H1 (cell line): Measurements from ENCODE around the gene NOSIP. TPM values are rescaled to one million over a fixed set of nuclear protein-coding genes. Genes with fewer than 3 reads are reported as not detected.

Experiments used
- CTCF ChIA-PET: fragments of 300-600 bp; sonication (Branson Sonifier 250); formaldehyde crosslinking; loops from one replicate; lab custom pipeline; 2021; ENCODE audit not compliant: partially characterized antibody; lab: Charles Lee
- POLR2A ChIA-PET: fragments of 300-600 bp; sonication (Branson Sonifier 250); formaldehyde crosslinking; loops from one replicate; lab custom pipeline; 2021; ENCODE audit warnings: inconsistent platforms; ENCODE audit not compliant: partially characterized antibody; lab: Charles Lee
- DNase-seq, 2 experiments: peaks; one replicate each; pipeline versions ENCODE4 v3.0.0 to v3.0.0-alpha.2; 2010 to 2022; ENCODE audit warnings: low spot score in 2 of 2, low read depth in 1 of 2, mixed read lengths in 1 of 2
- FAIRE-seq: peaks from 2 replicates; lab custom pipeline; 2011; peaks lifted over from hg19 to GRCh38; lab: Jason Lieb, UNC
- H2AFZ ChIP-seq: 2 replicates; pipeline ENCODE4 v1.8.1; 2012; ENCODE audit warnings: low read length, inconsistent platforms
- H2AK5ac ChIP-seq: 2 replicates; pipeline ENCODE4 v1.6.1; 2013; ENCODE audit warnings: low read depth, low read length
- H2BK120ac ChIP-seq: replicated peaks from 2 replicates; pipeline ENCODE3; 2013; ENCODE audit warnings: low read depth, low read length, inconsistent platforms
- H2BK12ac ChIP-seq: 2 replicates; pipeline ENCODE4 v1.6.1; 2013; ENCODE audit warnings: low read depth, low read length
- H2BK15ac ChIP-seq: 2 replicates; pipeline ENCODE4 v1.6.1; 2013; ENCODE audit warnings: low read length
- H2BK20ac ChIP-seq: 2 replicates; pipeline ENCODE4 v1.6.1; 2013; ENCODE audit warnings: low read length
- H2BK5ac ChIP-seq: 2 replicates; pipeline ENCODE4 v1.6.1; 2013; ENCODE audit warnings: low read depth, low read length
- H3K14ac ChIP-seq: 2 replicates; pipeline ENCODE4 v1.6.1; 2013; ENCODE audit warnings: inconsistent platforms; ENCODE audit not compliant: insufficient read length
- H3K18ac ChIP-seq: 2 replicates; pipeline ENCODE4 v1.6.1; 2013; ENCODE audit warnings: low read length; ENCODE audit errors: extremely low read depth
- H3K23ac ChIP-seq: 2 replicates; pipeline ENCODE4 v1.6.1; 2013; ENCODE audit warnings: inconsistent platforms; ENCODE audit not compliant: insufficient read length
- H3K23me2 ChIP-seq: 2 replicates; pipeline ENCODE4 v1.6.1; 2013; ENCODE audit warnings: low read depth, low read length
- H3K27ac ChIP-seq: 2 replicates; pipeline ENCODE4 v1.6.1; 2011; ENCODE audit warnings: low read depth, low read length, inconsistent platforms
- H3K27me3 ChIP-seq, 4 experiments: replicated peaks in 1 of 4; 1 replicate in 1 of 4; 2 replicates in 3 of 4; pipeline versions ENCODE4 v1.6.1 to v1.8.1; 2011 to 2013; ENCODE audit warnings: low read length in 3 of 4, mild to moderate bottlenecking in 3 of 4, inconsistent platforms in 2 of 4, mixed read lengths in 2 of 4, moderate library complexity in 1 of 4; ENCODE audit not compliant: control insufficient read depth in 3 of 4, insufficient read depth in 3 of 4; ENCODE audit errors: extremely low read depth in 1 of 4
- H3K36me3 ChIP-seq, 4 experiments: 2 replicates each; pipeline versions ENCODE4 v1.6.1 to v1.8.1; 2011 to 2013; ENCODE audit warnings: mild to moderate bottlenecking in 4 of 4, low read length in 3 of 4, moderate library complexity in 2 of 4, control low read depth in 1 of 4, inconsistent platforms in 1 of 4; ENCODE audit not compliant: insufficient read depth in 4 of 4, control insufficient read depth in 2 of 4
- H3K4ac ChIP-seq: replicated peaks from 2 replicates; pipeline ENCODE3; 2013; ENCODE audit warnings: low read length, low read depth, mixed read lengths, inconsistent platforms; ENCODE audit not compliant: insufficient read length
- H3K4me1 ChIP-seq, 4 experiments: replicated peaks in 1 of 4; 1 replicate in 1 of 4; 2 replicates in 3 of 4; pipeline versions ENCODE4 v1.6.1 to v1.8.1; 2011 to 2013; ENCODE audit warnings: low read length in 3 of 4, inconsistent platforms in 2 of 4, mixed read lengths in 1 of 4; ENCODE audit not compliant: insufficient read depth in 4 of 4, control insufficient read depth in 3 of 4
- H3K4me2 ChIP-seq, 2 experiments: 2 replicates each; pipeline versions ENCODE4 v1.6.1 to v1.8.1; 2011 to 2013; ENCODE audit warnings: low read depth in 2 of 2, low read length in 2 of 2, control low read depth in 1 of 2, inconsistent platforms in 1 of 2, mild to moderate bottlenecking in 1 of 2; ENCODE audit not compliant: insufficient read depth in 1 of 2
- H3K4me3 ChIP-seq, 4 experiments: fragments of 200-600, 300-600 bp in 1 of 4; sonication (generic), shearing (Covaris generic), sonication (Bioruptor Twin) in 1 of 4; 2 replicates each; pipeline versions ENCODE4 v1.5.1 to v1.8.1; 2011 to 2016; ENCODE audit warnings: low read length in 4 of 4, low read depth in 3 of 4, control low read depth in 2 of 4, inconsistent platforms in 2 of 4, mild to moderate bottlenecking in 2 of 4, mixed read lengths in 1 of 4, moderate library complexity in 1 of 4; ENCODE audit not compliant: insufficient read depth in 2 of 4; ENCODE audit errors: extremely low read depth in 1 of 4
- H3K56ac ChIP-seq: replicated peaks from 2 replicates; pipeline ENCODE3; 2013; ENCODE audit warnings: low read depth, mild to moderate bottlenecking, mixed read lengths, low read length, inconsistent platforms; ENCODE audit not compliant: insufficient read length
- H3K79me1 ChIP-seq: 2 replicates; pipeline ENCODE4 v1.6.1; 2013; ENCODE audit warnings: low read depth, low read length, control low read depth
- H3K79me2 ChIP-seq, 2 experiments: 2 replicates each; pipeline versions ENCODE4 v1.6.1 to v1.8.1; 2012 to 2013; ENCODE audit warnings: low read length in 2 of 2, mild to moderate bottlenecking in 2 of 2, inconsistent platforms in 1 of 2; ENCODE audit not compliant: insufficient read depth in 2 of 2, control insufficient read depth in 1 of 2
- H3K9ac ChIP-seq, 4 experiments: replicated peaks in 1 of 4; 1 replicate in 1 of 4; 2 replicates in 3 of 4; pipeline versions ENCODE4 v1.6.1 to v1.8.1; 2011 to 2013; ENCODE audit warnings: low read depth in 3 of 4, low read length in 3 of 4, control low read depth in 2 of 4, mild to moderate bottlenecking in 2 of 4, moderate library complexity in 2 of 4, inconsistent platforms in 1 of 4; ENCODE audit errors: extremely low read depth in 1 of 4
- H3K9me3 ChIP-seq, 2 experiments: 2 replicates each; pipeline versions ENCODE4 v1.6.1 to v1.8.1; 2012 to 2013; ENCODE audit warnings: mild to moderate bottlenecking in 2 of 2, moderate library complexity in 2 of 2, control low read depth in 1 of 2, inconsistent platforms in 1 of 2, low read depth in 1 of 2, low read length in 1 of 2, mixed read lengths in 1 of 2; ENCODE audit not compliant: insufficient read depth in 2 of 2
- H4K20me1 ChIP-seq, 2 experiments: replicated peaks in 1 of 2; 2 replicates each; pipeline versions ENCODE3 to v1.8.1; 2011 to 2013; ENCODE audit warnings: inconsistent platforms in 2 of 2, low read length in 2 of 2, mild to moderate bottlenecking in 1 of 2; ENCODE audit not compliant: insufficient read depth in 2 of 2, control insufficient read depth in 1 of 2
- H4K5ac ChIP-seq: 2 replicates; pipeline ENCODE4 v1.6.1; 2013; ENCODE audit warnings: low read length, low read depth, mixed read lengths, inconsistent platforms; ENCODE audit not compliant: insufficient read length
- H4K8ac ChIP-seq: 2 replicates; pipeline ENCODE4 v1.8.0; 2013; ENCODE audit warnings: mild to moderate bottlenecking, moderate library complexity, low read length, inconsistent platforms; ENCODE audit not compliant: insufficient read depth; ENCODE audit errors: extremely low read depth
- H4K91ac ChIP-seq: replicated peaks from 2 replicates; pipeline ENCODE3; 2013; ENCODE audit warnings: low read length, mixed read lengths, inconsistent platforms; ENCODE audit not compliant: insufficient read length
- ASH2L ChIP-seq: fragments of 200-600, 300-600 bp; sonication (generic); IDR thresholded peaks from one replicate; pipeline ENCODE4 v1.7.1; 2017; ENCODE audit warnings: low read length
- BRCA1 ChIP-seq: IDR thresholded peaks from 2 replicates; pipeline ENCODE4 v1.6.1; 2012; ENCODE audit warnings: low read depth, low read length, improper control_type of control experiment
- CHD2 ChIP-seq: IDR thresholded peaks from 2 replicates; pipeline ENCODE4 v1.6.1; 2012; ENCODE audit warnings: low read length, improper control_type of control experiment
- EGR1 ChIP-seq: IDR thresholded peaks from 2 replicates; pipeline ENCODE4 v1.6.1; 2011; ENCODE audit warnings: low read depth, low read length, borderline replicate concordance
- FOSL1 ChIP-seq: IDR thresholded peaks from 2 replicates; pipeline ENCODE4 v1.6.1; 2011; ENCODE audit warnings: mild to moderate bottlenecking, low read depth, low read length, moderate library complexity; ENCODE audit not compliant: insufficient read depth
- JUN ChIP-seq: IDR thresholded peaks from 2 replicates; pipeline ENCODE4 v1.6.1; 2011; ENCODE audit warnings: low read depth, mild to moderate bottlenecking, improper control_type of control experiment, low read length
- SIN3A ChIP-seq, 2 experiments: IDR thresholded peaks in 1 of 2; conservative IDR thresholded peaks in 1 of 2; 2 replicates each; pipeline ENCODE4 v1.6.1; 2011 to 2012; ENCODE audit warnings: low read length in 2 of 2, improper control_type of control experiment in 1 of 2, low read depth in 1 of 2, mild to moderate bottlenecking in 1 of 2
- SP1 ChIP-seq: IDR thresholded peaks from 2 replicates; pipeline ENCODE4 v1.6.1; 2011; ENCODE audit warnings: low read depth, low read length
- SUZ12 ChIP-seq: fragments of 200-600 bp; sonication (generic); IDR thresholded peaks from 2 replicates; pipeline ENCODE4 v1.6.1; 2012; ENCODE audit warnings: mild to moderate bottlenecking, inconsistent platforms, low read length, moderate library complexity, mixed read lengths
- TAF1 ChIP-seq: IDR thresholded peaks from 2 replicates; pipeline ENCODE4 v1.6.1; 2011; ENCODE audit warnings: mild to moderate bottlenecking, low read depth, low read length
- TCF12 ChIP-seq: IDR thresholded peaks from 2 replicates; pipeline ENCODE4 v1.6.1; 2011; ENCODE audit warnings: low read depth, mild to moderate bottlenecking, low read length
- ZNF274 ChIP-seq: IDR thresholded peaks from 2 replicates; pipeline ENCODE4 v1.7.0; 2012; ENCODE audit warnings: low read length, borderline replicate concordance; ENCODE audit errors: extremely low read depth
- WGBS, 2 experiments: shearing (Covaris generic) in 1 of 2; methylation state at CpG; one replicate each; pipeline versions ENCODE4 v1.1.6 to v1.1.7; 2013 to 2015; ENCODE audit warnings: low lambda C conversion rate in 2 of 2, mixed read lengths in 2 of 2, inconsistent platforms in 1 of 2, low coverage in 1 of 2, missing lambda C conversion rate in 1 of 2; ENCODE audit not compliant: insufficient replicate concordance in 2 of 2, insufficient coverage in 1 of 2, insufficient read length in 1 of 2; ENCODE audit errors: extremely low coverage in 1 of 2, missing lambda C conversion rate in 1 of 2; 5-methylcytosine and 5-hydroxymethylcytosine counted together
- polyA plus RNA-seq, 7 experiments: library from polyadenylated mRNA; depleted of rRNA in 3 of 7; stranded (reverse) in 5 of 7; unstranded in 2 of 7; fragments of >200 nt in 5 of 7; fragments of 200-250 nt in 2 of 7; gene quantifications; 1 replicate in 5 of 7; 2 replicates in 1 of 7; 4 replicates in 1 of 7; pipeline versions ENCODE4 v1.2.1 to v1.2.3, GENCODE V29; 2011 to 2013; ENCODE audit warnings: missing spikeins in 2 of 7, mixed read lengths in 2 of 7
- total RNA-seq: library from RNA; stranded (reverse); fragmentation: NEBNext Ultra II Directional; extraction: Animal tissue kit (Norgen Biotek cat#: 25700); gene quantifications from 2 replicates; pipeline ENCODE4 v1.2.1, GENCODE V29; 2021

NOSIP gene
- total and polyA plus RNA-seq, 2 of the 8 experiments (the other 6 are each of a cell fraction or from before 2014, with no cell fraction given), result 85.1 to 192 TPM

DNA sequence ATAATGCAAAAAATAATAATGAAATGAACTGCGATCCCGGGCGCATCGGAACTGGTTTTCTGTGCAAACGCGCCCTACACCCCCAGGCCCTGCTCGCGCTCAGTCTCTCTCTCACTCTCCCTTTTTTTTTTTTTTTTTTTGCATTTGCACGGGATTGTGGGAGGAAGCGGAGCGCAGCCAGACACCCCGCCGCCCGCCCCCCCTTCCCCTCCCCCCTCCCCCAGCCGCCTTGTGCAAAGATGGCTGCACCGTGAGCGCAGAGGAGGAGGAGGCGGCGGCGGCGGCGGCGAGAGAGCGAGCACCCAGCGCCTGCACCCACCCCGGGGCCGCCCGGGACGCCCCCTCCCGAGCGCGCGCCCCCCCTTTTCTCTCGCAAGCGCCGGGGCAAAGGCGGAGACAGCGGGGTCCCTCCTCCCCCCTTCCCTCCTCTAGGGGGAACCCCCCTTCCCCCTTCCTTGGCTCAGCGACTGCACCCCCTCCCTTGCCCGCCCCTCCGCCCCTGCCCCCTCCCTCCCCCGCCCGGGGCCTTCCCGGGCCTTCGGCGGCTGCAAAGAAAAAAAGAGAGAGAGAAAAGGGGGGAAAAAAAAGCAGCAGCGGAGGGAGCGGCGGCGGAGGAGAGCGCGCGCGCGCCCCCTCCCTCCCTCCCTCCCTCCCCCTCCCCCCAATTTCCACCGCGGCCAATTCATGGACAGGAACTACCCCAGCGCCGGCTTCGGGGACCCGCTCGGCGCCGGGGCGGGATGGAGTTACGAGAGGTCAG lies 10.8 kb upstream of the NOSIP start, which contains the start of gene PRR12:
TSS of gene PRR12 (plus strand) at position 212 of the 760 bp plus-strand sequence. CDS start at position 685, 473 bp downstream.
- ChIA-PET CTCF (interaction anchor here (1.1 to 2.1 kb wide), 5 partner anchors 21 to 96 kb away, joined by 3 to 5 read pairs (median 4); no protein-coding TSS in a partner anchor), POLR2A (interaction anchor here (0.7 to 37.8 kb wide), 22 partner anchors 11 to 173 kb away, joined by 3 to 840 read pairs (median 5); partner anchors contain the start of genes BCL2L12, CPT1C, IRF3 and NOSIP)
- Histone ChIP-seq H3K36me3 (peaks cover 9 to 23% (median 17%) of the 10 kb centered on the region in 4 experiments; a peak in 7 of 8 replicates), H3K9me3 (no peaks in the 10 kb centered on the region), H4K20me1 (peaks cover 0 to 6% of the 10 kb centered on the region in 2 experiments), H3K79me2 (peaks cover 4 to 25% of the 10 kb centered on the region in 2 experiments; a peak in 3 of 4 replicates), H3K27me3 (no peaks in the 10 kb centered on the region), H2AFZ (no peak within 1 kb of the TSS), H3K4me1 (peaks cover 3 to 9% (median 4%) of the 10 kb centered on the region in 4 experiments; a peak in 6 of 7 replicates), H3K56ac (peak within 1 kb of the TSS; percentile 96), H2AK5ac (peak within 1 kb of the TSS; percentile 97; the same call in 1 of the 2 replicates), H2BK20ac (no peak within 1 kb of the TSS), H2BK15ac (0 out of 2 replicates have a peak within 1 kb of the TSS, but pooled peaks have one; percentile 88), H2BK120ac (peak within 1 kb of the TSS; percentile 59), H3K4ac (peak within 1 kb of the TSS; percentile 69), H4K8ac (peak within 1 kb of the TSS; percentile 88), H3K18ac (peak within 1 kb of the TSS; percentile 93), H3K4me3 (peak within 1 kb of the TSS; percentile 95 to 100 (median 96)), H3K27ac (peak within 1 kb of the TSS; percentile 84), H3K14ac (peak within 1 kb of the TSS; percentile 53), H2BK12ac (peak within 1 kb of the TSS; percentile 70; the same call in 1 of the 2 replicates), H4K91ac (peak within 1 kb of the TSS; percentile 83), H3K4me2 (peak within 1 kb of the TSS; percentile 92 to 95), H3K79me1 (peaks cover 8% of the 10 kb centered on the region), H3K9ac (peak within 1 kb of the TSS; percentile 74 to 84 (median 82)), H2BK5ac (peak within 1 kb of the TSS; percentile 95), H3K23me2 (peaks cover 20% of the 10 kb centered on the region), H4K5ac (peak within 1 kb of the TSS; percentile 90), H3K23ac (no peak within 1 kb of the TSS)
- FAIRE-seq (no peak), DNase-seq (peak in 1 of 2 experiments; percentile 77)
- WGBS, 2 experiments, result 2% methylated on average over 9 of the region's 66 CpGs; no CpG with 5 or more reads in 1 of the 2 experiments
- TF ChIP-seq ASH2L (no peak), TCF12 (no peak), SIN3A (conservative IDR thresholded peaks at IDR 0.05 in 1 of 2, IDR thresholded peaks at IDR 0.05 in 1 of 2; ENCODE audit: low read depth in 1 of 2, low read length in 2 of 2) (peak in 1 of 2 experiments; percentile 5; a peak in 1 of 4 replicates), FOSL1 (no peak), JUN (no peak), BRCA1 (no peak), TAF1 (peak; percentile 27; the same call in 1 of the 2 replicates), SP1 (no peak), CHD2 (no peak), SUZ12 (no peak), EGR1 (no peak), ZNF274 (no peak)
